Ovary (tissue), 9 donors: ENCODE measurements around the gene PTGES. TPM values are rescaled to one million over a fixed set of nuclear protein-coding genes. Genes with fewer than 3 reads are reported as not detected.

Experiments used
- DNase-seq, 5 donors: peaks; one replicate each; pipeline ENCODE4 v3.0.0-alpha.2; 2019 to 2020
- H3K27ac ChIP-seq, 2 donors: fragments of 200-600 bp; one replicate each; pipeline versions ENCODE4 v1.5.1 to v1.8.0; 2019 to 2022
- H3K27me3 ChIP-seq: fragments of 200-600 bp; one replicate; pipeline ENCODE4 v1.8.0; 2022
- H3K36me3 ChIP-seq: fragments of 200-600 bp; sonication (generic); one replicate; pipeline ENCODE4 v1.5.1; 2019
- H3K4me1 ChIP-seq: one replicate; pipeline ENCODE4 v1.8.1; 2013; ENCODE audit warnings: mild to moderate bottlenecking, moderate library complexity; ENCODE audit not compliant: insufficient read depth
- H3K4me3 ChIP-seq: fragments of 200-600 bp; sonication (generic); one replicate; pipeline ENCODE4 v1.5.1; 2017
- H3K9me3 ChIP-seq, 2 donors: fragments of 200-600 bp in 1 of 2; sonication (generic) in 1 of 2; one replicate each; pipeline versions ENCODE4 v1.5.1 to v1.8.1; 2013 to 2019; ENCODE audit warnings: mild to moderate bottlenecking in 1 of 2, moderate library complexity in 1 of 2
- EP300 ChIP-seq: sonication (generic); formaldehyde crosslinking; IDR thresholded peaks from one replicate; pipeline ENCODE4 v1.6.1; 2017; ENCODE audit warnings: antibody characterized with exemption
- POLR2A ChIP-seq: fragments of 450-650 bp; IDR thresholded peaks from one replicate; pipeline ENCODE4 v1.6.1; 2017; ENCODE audit warnings: antibody characterized with exemption, mild to moderate bottlenecking, moderate library complexity
- WGBS, 3 donors: extraction: QIAGEN DNeasy Blood & Tissue Kit in 1 of 3; methylation state at CpG; one replicate each; pipeline versions ENCODE4 v1.1.5 to v1.1.7; 2013 to 2017; 5-methylcytosine and 5-hydroxymethylcytosine counted together
- intact Hi-C, 4 donors: fragments of 100-400 bp; cut with DNase I; formaldehyde crosslinking; loops; one replicate each; pipeline versions ENCODE4 v1.11.0 to v1.15.1; 2022 to 2023
- polyA plus RNA-seq, 2 donors: library from polyadenylated mRNA; stranded (reverse); fragments of 200-250 nt in 1 of 2; fragments of 350-450 nt in 1 of 2; fragmentation: Illumina TruSeq in 1 of 2; extraction: RNeasy Lipid Tissue Mini Kit (QIAGEN cat#74804) in 1 of 2; gene quantifications; one replicate each; pipeline ENCODE4 v1.2.3, GENCODE V29; 2013 to 2014
- total RNA-seq, 7 donors: library from RNA; depleted of rRNA in 2 of 7; stranded (reverse); fragments of >200 nt in 2 of 7; fragmentation: NEBNext Ultra II Directional in 3 of 7; extraction: Animal tissue kit (Norgen Biotek cat#: 25700) in 3 of 7; gene quantifications; one replicate each; pipeline versions ENCODE4 v1.1.0 to v1.2.4, GENCODE V29; 2016 to 2023
- TF ChIP-seq, protein P1 (sequence below), 3 donors: fragments of 450-650 bp in 2 of 3; fragments of 200-600 bp in 1 of 3; IDR thresholded peaks; one replicate each; pipeline versions ENCODE4 v1.5.1 to v1.8.0; 2016 to 2022; ENCODE audit warnings: antibody characterized with exemption in 3 of 3, mild to moderate bottlenecking in 1 of 3
- donor health status: DM: no; HTN: no; CAD: no; lungs with moderate emphysema.
- donor health status: DM: no; HTN: no; CAD: no.
- donor health status: Bipolar disorder and iron deficiency.
- donor health status: DM: yes; HTN: yes; CAD: no.
- donor health status: DM: no; HTN: no; CAD: no.
- donor health status: DM: yes; HTN: yes; CAD: no.

PTGES gene
- total and polyA plus RNA-seq, 9 donors: 0.63 to 22.6 (median 1.6) TPM

DNA sequence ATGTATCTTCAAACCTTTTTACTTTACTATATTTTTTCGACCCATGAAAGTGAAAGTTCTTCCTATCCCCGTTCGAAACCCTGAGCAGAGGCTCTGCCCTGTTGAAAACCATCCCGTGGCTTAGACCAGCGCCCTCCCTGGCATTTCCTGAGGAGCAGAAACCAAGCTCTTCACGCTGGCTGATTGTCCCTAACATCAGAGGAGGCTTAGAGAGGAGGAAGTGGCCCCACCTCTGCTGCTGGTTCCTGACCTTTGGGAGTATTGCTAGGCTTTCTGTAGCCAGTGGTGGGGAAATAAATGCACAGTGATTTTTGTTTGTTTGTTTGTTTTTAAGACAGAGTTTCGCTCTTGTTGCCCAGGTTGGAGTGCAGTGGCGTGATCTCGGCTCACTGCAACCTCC is 4.2 kb upstream of the PTGES start:
- no peak overlapping the region for H3K4me3 ChIP-seq
- WGBS, 3 donors: 75 to 80% (median 79%) methylated on average over 9 of the region's 9 CpGs
- intact Hi-C loops: no loop called here

DNA sequence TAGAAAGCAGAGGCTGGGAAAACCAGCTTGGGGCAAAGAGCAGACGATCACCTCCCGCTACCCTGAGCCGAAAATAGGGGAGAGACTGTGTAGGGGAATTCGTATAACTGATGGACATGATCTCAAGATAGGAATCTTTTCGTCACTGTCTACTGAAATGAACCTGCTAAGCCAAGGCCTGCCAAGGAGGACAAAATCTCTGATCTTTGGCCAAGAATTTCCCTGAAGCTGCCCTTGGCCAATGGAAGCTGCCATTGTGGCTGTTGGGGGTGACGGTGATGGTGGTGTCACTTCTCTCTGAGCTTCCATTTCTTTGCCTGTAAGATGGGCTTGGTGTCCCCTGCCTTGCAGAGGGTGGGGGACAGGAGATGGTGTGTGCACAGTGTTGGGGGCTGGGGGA is 3.3 kb upstream of the PTGES start:
- intact Hi-C loops: no loop called here
- no peak overlapping the region for H3K4me3 ChIP-seq
- TF ChIP-seq, protein P1, sequence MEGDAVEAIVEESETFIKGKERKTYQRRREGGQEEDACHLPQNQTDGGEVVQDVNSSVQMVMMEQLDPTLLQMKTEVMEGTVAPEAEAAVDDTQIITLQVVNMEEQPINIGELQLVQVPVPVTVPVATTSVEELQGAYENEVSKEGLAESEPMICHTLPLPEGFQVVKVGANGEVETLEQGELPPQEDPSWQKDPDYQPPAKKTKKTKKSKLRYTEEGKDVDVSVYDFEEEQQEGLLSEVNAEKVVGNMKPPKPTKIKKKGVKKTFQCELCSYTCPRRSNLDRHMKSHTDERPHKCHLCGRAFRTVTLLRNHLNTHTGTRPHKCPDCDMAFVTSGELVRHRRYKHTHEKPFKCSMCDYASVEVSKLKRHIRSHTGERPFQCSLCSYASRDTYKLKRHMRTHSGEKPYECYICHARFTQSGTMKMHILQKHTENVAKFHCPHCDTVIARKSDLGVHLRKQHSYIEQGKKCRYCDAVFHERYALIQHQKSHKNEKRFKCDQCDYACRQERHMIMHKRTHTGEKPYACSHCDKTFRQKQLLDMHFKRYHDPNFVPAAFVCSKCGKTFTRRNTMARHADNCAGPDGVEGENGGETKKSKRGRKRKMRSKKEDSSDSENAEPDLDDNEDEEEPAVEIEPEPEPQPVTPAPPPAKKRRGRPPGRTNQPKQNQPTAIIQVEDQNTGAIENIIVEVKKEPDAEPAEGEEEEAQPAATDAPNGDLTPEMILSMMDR (IDR thresholded peaks at IDR 0.05): no peak
- TF ChIP-seq POLR2A (no peak), EP300 (no peak)
- peaks cover 3% of the 10 kb centered on the region for H3K4me1 ChIP-seq
- DNase-seq: no peak
- WGBS, 3 donors: 94 to 97% (median 95%) methylated on average over 6 of the region's 6 CpGs
- H3K36me3 ChIP-seq: no peaks in the 10 kb centered on the region
- no peaks in the 10 kb centered on the region for H3K9me3 ChIP-seq
- no peaks in the 10 kb centered on the region for H3K27me3 ChIP-seq
- no peak overlapping the region for H3K27ac ChIP-seq

More for the DNA sequence above, 4.2 kb upstream of the PTGES start:
- no peak for DNase-seq
- no peaks in the 10 kb centered on the region for H3K9me3 ChIP-seq
- H3K27me3 ChIP-seq: no peaks in the 10 kb centered on the region
- H3K27ac ChIP-seq: no peak overlapping the region
- H3K4me1 ChIP-seq: peaks cover 6% of the 10 kb centered on the region
- TF ChIP-seq EP300 (no peak), POLR2A (no peak)
- TF ChIP-seq, protein P1 (IDR thresholded peaks at IDR 0.05): no peak
- no peaks in the 10 kb centered on the region for H3K36me3 ChIP-seq

DNA sequence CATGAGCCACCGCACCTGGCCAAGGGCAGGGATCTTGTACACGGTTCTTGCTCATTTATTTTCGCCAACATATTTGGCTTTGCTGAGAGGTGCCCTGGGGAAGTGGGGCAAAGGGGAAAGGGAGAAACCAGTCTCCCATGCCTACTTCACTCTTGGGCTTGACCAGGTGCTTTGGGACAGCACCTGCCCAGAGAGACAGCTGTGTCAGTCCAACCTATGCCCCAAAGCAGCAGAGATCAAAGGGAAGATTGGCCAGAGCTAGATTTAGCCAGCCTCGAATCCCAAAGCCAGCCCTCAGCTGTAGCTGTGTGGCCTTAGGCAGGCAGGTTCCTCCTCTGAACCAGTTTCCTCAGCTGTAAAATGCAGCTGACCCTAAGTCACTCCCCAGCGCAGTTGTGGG is 2.3 kb upstream of the PTGES start:
- no peak for TF ChIP-seq EP300
- TF ChIP-seq, protein P1 (IDR thresholded peaks at IDR 0.05): no peak
- no peak for TF ChIP-seq POLR2A
- DNase-seq: no peak
- no peak overlapping the region for H3K27ac ChIP-seq
- WGBS, 3 donors: 69 to 89% (median 76%) methylated on average over 5 of the region's 5 CpGs
- intact Hi-C loops: no loop called here
- no peaks in the 10 kb centered on the region for H3K9me3 ChIP-seq
- H3K4me3 ChIP-seq: no peak overlapping the region
- H3K36me3 ChIP-seq: no peaks in the 10 kb centered on the region
- H3K4me1 ChIP-seq: peaks cover 3% of the 10 kb centered on the region
- no peaks in the 10 kb centered on the region for H3K27me3 ChIP-seq

DNA sequence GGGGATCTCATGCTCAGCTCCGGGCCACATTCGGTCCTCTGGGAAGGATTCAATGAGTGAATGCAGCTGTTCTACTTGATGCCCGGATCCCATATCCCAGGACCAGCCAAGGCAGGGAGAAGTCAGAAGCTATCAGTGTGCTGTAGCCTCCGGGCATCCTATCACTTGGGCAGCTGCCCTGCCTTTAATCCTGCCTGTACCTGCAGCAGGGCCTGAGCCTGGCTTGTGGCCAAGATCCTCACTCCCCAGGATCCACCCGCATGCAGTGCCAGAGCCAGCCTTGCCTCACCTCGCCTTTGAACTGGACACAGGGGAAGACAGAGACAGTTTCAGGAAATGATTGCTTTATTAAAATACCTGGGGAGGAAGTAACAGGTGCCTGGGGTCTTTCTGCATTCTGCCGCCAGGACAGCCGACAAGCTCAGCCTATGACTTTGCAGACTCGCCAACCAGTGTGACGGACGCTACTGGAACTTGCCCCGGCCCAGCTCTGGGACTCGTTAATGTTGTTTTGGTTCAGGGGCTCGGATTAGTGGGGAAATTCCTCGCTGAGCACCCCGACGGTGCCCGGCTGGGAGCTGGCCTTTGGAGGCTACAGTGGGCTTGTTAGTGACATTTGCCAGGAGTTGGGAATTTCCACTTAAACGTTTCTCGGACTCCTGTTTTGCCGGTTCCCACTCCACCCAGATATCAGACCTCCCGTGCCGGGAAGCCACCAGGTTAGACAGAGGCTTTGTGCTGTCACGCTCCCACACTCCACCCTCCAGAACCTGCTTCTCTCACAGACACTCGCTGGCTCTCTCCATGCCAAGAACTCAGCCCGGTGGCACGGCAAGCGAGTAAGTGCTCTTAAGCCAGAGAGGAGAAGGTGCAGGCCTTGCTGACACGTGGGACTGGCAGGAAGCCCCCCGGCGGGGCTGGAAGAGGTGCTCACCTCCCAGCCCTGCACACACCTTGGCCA is 721 bp downstream of the PTGES start:
- H3K27me3 ChIP-seq: no peaks in the 10 kb centered on the region
- WGBS, 3 donors: 23 to 31% (median 28%) methylated on average over 31 of the region's 31 CpGs
- DNase-seq: no peak
- peak overlapping the region; percentile 28 for H3K4me3 ChIP-seq
- intact Hi-C loops: no loop called here
- H3K36me3 ChIP-seq: no peaks in the 10 kb centered on the region
- H3K4me1 ChIP-seq: peaks cover 3% of the 10 kb centered on the region
- H3K27ac ChIP-seq: no peak overlapping the region
- TF ChIP-seq POLR2A (no peak), EP300 (no peak)
- TF ChIP-seq, protein P1 (IDR thresholded peaks at IDR 0.05): no peak
- no peaks in the 10 kb centered on the region for H3K9me3 ChIP-seq
